Regular cardiac myocyte (primary cell): ENCODE results near the gene GPC6. TPM values are rescaled to one million over a fixed set of nuclear protein-coding genes. Genes with fewer than 3 reads are reported as not detected.

Experiments
- total RNA-seq: library from RNA; depleted of rRNA; stranded (reverse); fragments of >200 nt; gene quantifications from 2 replicates; pipeline ENCODE4 v1.2.3, GENCODE V29; 2014

Gene GPC6
- total RNA-seq, result 4.4 and 42.3 TPM in 2 replicates

GRCh38 chr13:93226623-93227279 lies at the start of gene GPC6:
TSS of gene GPC6 (plus strand) at chr13:93226807.

